IPS DF 19.7 (cell line): Measurements from ENCODE around the gene HAUS2.
"Not testable (repeated sequence)": the region's sequence is repeated elsewhere in the genome, so short reads cannot be mapped to it uniquely, and the experiment has no call there.

ENCODE experiments used
- DNase-seq: peaks from one replicate; pipeline ENCODE4 v3.0.0-alpha.2; 2013; ENCODE audit warnings: low read depth, low spot score

The HAUS2 gene

GRCh38 chr15:42575188-42576039, 26.8 kb downstream of the HAUS2 start, which contains the start of gene STARD9:
Gene STARD9 (plus strand): TSS chr15:42575606. CDS start chr15:42575716, 110 bp downstream.
- DNase-seq = peak; percentile 82

- DNase-seq = no peak
Measured at GRCh38 chr15:42576040-42576594, 27.5 kb downstream of the HAUS2 start.

- DNase-seq = no peak
Measured at GRCh38 chr15:42576776-42577175, 28.1 kb downstream of the HAUS2 start.

GRCh38 chr15:42577514-42578031, 28.9 kb downstream of the HAUS2 start:
- no peak for DNase-seq

- DNase-seq = no peak
Measured at GRCh38 chr15:42578984-42579537, 30.4 kb downstream of the HAUS2 start.

GRCh38 chr15:42581272-42581730, 32.7 kb downstream of the HAUS2 start:
- no peak for DNase-seq

- DNase-seq = no peak
Measured at GRCh38 chr15:42582569-42583375, 34.1 kb downstream of the HAUS2 start.

- no peak for DNase-seq
Measured at GRCh38 chr15:42584031-42584765, 35.6 kb downstream of the HAUS2 start.

GRCh38 chr15:42590619-42591237, 42.1 kb downstream of the HAUS2 start:
- no peak for DNase-seq

- DNase-seq = no peak
Measured at GRCh38 chr15:42591238-42591934, 42.7 kb downstream of the HAUS2 start.

- DNase-seq = no peak
Measured at GRCh38 chr15:42592716-42593115, 44.1 kb downstream of the HAUS2 start.

GRCh38 chr15:42593143-42593542, 44.5 kb downstream of the HAUS2 start:
- no peak for DNase-seq

GRCh38 chr15:42594095-42594494, 45.5 kb downstream of the HAUS2 start:
- no peak for DNase-seq

- DNase-seq = no peak
Measured at GRCh38 chr15:42595626-42596240, 47.1 kb downstream of the HAUS2 start.

- not testable (repeated sequence) for DNase-seq
Measured at GRCh38 chr15:42601316-42601715, 52.7 kb downstream of the HAUS2 start.

- no peak for DNase-seq
Measured at GRCh38 chr15:42602501-42602900, 53.9 kb downstream of the HAUS2 start.

GRCh38 chr15:42603978-42604377, 55.3 kb downstream of the HAUS2 start:
- no peak for DNase-seq

- DNase-seq = no peak
Measured at GRCh38 chr15:42604894-42605744, 56.5 kb downstream of the HAUS2 start.
